HK-2 (cell line): ENCODE measurements around the gene SLC39A12.
"Not testable (repeated sequence)": the region's sequence is repeated elsewhere in the genome, so short reads cannot be mapped to it uniquely, and the experiment has no call there.

Experiments used
- DNase-seq: peaks from one replicate; pipeline ENCODE4 v3.0.0-alpha.2; 2018; ENCODE audit not compliant: unreplicated experiment

SLC39A12 gene

DNA sequence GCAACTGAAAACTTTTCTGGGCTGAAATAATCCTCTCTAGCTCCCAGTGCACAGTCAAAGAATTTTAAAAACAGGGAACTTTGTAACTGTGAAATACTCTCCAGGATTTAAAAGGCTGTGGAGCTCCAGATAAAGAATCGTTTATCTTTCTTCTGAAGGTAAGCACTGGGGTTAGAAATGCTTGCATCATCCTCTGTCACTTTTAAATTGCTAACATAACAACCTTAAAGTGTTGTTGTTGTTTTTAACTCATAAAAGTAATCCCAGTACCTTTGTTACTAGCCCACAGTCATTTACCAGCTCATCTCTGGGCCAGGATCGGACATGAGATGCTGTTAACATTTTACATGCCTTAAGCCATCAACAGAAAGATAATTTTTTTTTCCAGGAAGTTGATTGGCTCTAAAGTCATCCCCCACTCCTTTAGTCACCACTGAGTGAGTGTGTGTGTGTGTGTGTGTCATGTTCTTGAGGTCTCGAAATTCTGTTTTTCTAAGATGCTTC, at the start of gene SLC39A12:
Gene SLC39A12 (plus strand): TSS at position 51 of the 504 bp plus-strand sequence. CDS start 1,359 bp downstream, outside the sequence.
- DNase-seq = no peak

- no peak for DNase-seq
These were observed 47.2 kb upstream of the SLC39A12 start for GRCh38 chr10:17904564-17904963.

DNA sequence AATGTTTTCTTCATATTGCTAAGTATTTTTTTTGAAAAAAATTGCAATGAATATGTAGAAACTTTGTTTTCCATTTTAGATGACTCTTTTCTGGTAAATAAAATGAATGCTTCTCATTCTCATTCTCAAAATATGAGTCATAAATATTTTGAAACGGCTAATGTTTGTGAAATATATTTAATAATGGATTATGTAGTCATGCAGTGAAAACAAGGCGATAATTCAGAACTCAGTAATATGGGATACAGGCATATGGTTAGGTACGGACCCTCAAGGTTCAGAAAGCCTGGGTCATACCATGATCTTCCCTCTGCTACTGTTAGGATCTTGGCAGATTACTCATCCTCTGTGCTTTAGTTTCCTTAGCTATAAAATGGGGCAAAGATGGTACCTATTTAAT, 46.2 kb upstream of the SLC39A12 start:
- no peak for DNase-seq

DNA sequence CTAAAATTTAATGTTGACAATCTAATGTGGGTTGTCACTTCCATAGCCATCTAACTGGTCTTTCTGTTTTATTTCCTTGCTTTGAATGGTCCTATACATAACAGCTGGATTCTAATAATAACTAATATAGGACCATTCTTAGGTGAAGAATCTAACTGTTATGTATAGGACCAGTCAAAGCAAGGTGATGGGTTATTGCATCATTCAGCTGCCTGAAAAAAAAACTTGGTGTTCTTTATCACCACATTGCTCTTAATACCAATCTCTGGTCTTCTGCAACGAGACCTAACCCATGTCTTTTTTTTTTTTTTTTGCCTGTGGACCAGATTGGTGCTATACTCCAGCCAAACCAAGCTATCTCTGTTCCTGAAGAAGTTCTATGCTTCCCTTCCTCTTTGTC, 45.7 kb upstream of the SLC39A12 start:
- no peak for DNase-seq

- no peak for DNase-seq
These were observed 44.1 kb upstream of the SLC39A12 start for GRCh38 chr10:17907641-17908040.

DNA sequence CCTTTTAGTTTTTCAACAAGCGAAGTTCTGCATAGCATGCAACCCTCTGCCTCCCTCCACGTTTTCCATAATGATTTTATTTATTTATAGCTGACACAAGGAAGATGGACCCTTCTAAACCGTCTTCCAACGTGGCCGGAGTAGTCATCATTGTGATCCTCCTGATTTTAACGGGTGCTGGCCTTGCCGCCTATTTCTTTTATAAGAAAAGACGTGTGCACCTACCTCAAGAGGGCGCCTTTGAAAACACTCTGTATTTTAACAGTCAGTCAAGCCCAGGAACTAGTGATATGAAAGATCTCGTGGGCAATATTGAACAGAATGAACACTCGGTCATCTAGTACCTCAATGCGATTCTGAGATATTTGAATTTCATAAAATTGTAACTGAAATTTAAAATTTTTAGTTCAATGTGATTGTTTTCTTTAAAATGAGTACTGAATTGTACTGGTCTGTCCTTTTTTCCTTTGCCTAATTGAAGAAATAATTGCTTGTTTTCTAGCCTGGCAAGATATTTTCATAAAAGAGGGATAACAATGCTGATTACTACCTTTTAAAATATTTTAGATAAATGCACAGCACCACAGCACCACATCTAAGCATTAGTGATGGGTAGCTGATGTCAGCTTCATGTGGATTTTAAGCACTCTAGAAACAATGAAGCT, 41.5 kb upstream of the SLC39A12 start:
- peak; percentile 4 for DNase-seq

DNA sequence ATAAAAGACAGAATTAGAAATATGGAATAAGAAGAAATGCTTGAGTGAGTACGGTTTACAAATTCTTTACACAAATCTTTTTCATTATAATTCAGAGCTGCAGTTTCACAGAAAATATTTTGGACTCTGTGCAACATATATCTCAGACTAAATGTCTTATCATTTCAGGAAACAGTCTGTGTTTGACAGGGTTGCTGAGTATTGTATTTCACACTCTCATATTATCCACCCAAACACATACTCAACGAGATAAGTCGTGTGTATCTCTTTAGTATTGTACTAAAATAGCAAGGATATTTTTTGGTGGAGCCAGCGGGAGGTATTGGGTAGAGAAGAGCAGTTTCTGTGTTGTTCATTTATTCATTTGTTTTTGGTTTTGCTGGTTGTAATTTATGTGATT, 39.0 kb upstream of the SLC39A12 start:
- no peak for DNase-seq

DNA sequence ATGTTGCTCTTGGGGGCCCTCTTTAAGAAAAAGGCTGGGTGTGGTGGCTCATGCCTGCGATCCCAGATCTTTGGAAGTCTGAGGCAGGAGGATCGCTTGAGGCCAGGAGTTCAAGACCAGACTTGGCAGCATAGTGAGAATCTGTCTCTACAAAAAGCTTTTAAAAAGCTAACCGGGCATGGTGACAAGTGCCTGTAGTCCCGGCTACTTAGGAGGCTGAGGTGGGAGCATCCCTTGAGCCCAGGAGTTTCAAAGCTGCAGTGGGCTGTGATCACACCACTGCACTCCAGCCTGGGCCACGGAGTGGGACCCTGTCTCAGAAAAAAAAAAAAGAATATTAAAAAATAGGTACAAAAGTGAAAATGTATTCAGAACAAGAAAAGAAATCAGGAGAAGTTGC, 38.1 kb upstream of the SLC39A12 start:
- DNase-seq = no peak

DNA sequence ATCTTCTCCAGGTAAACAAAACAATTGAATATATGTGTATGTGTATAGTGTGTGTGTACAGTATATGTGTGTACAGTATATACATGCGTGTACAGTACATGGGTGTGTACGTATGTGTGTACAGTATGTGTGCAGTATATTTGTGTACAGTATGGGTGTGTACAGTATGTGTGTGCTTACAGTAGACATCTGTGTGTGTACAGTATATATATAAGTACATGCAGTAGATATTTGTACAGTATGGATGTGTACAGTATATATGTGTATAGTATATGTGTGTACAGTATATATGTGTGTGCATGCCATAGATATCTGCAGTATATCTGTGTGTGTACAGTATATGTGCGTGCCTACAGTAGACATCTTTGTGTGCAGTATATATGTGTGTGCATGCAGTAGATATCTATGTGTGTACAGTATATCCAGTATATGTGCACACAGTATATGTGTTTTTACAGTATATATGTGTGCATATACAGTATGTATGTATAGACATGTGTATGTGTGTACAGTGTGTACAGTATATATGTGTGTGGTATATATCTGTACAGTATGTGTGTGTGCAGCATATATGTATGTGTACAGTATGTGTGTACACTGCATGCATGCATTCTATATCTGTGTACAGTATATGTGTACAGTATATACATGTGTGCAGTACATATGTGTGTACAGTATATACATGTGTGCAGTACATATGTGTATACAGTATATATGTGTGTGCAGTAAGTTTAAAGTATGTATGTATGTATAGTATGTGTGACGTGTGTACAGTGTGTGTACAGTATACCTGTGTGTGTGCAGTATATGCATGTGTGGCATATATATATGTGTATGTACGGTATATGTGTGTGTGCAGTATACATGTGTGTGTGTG, 37.3 kb upstream of the SLC39A12 start:
- DNase-seq = no peak

- no peak for DNase-seq
These were observed 36.5 kb upstream of the SLC39A12 start for GRCh38 chr10:17915181-17915580.

DNA sequence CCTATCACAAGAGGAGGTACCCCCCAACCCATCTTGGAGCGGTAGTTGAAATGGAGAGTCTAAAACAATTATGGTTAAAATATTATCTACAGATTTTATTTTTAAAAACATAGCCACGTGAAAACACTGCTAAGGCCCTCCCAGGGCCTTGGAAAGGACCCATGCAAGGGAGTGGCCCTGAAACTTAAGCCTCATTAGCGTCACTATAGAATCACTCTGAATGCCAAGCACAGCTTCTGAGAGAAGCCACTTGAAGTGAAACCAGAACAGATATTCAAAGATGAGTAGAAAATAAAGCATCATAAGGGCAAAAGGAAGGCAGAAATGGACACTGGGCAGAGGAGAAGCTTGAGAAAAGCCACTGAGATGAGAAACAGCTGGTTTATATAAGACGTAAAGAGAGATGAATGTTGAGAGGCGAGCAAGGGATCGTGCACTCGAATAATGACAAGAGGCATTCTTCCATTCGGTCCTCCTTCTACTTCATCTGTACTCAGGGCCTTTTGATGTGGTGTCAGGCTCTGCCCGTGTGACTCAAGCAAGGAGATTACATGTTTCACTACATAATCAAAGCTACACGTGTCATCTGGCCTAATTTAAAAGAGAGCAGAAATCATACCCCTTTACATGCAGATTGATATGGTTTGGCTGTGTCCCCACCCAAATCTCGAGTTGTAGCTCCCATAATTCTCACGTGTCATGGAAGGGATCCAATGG, 33.4 kb upstream of the SLC39A12 start:
- DNase-seq = no peak

DNA sequence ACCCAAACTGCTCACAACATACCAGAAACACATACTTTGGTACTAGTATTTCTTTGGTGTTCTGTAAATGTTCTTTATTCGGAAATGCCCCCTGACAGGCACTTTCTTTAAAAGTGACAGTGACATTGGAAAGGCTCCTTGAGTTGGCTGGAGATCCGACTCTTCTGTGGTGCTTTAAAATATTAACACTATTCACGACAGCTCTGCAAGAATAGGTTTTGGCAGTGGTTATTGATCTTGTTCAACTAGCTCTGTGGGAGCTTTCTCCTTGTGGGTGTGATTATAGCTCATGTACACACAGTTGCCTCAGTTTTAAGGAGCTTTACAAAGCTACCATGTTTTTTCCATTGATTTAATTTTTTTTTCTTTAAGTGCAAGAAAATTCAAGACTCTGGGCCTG, 30.3 kb upstream of the SLC39A12 start:
- DNase-seq = no peak

- no peak for DNase-seq
These were observed 28.0 kb upstream of the SLC39A12 start for GRCh38 chr10:17923728-17924127.

DNA sequence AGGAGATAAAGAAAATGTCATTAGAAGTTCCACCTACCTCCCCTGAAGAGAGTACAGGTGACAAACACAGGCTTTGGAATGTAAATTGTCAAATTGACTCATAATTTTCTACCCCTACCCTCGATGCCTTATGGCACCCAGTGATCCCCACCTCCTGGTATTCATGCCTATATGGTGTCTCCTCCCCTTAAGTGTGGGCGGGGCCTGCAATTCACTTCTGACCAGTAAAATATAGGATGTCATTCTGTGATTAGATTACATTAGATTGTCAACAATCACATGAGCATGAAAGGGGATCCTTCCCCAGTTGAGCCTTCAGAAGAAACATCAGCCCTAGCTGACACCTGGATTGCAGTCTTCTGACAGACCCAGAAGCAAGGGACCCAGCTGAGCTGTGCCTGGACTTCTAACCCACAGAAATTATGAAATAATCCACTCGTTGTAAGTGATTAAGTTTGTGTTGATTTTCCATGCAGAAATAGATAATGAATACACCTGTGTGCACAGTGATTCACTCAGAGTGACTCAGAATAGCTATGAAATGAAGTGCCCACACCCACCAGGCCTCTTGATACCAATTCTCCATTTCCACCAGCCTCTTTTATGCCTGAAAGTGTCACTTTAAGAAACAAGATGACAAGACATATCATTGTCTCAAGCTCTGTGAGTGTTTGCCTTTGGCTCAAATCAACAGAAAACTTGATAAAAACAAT, 8.5 kb upstream of the SLC39A12 start:
- no peak for DNase-seq

DNA sequence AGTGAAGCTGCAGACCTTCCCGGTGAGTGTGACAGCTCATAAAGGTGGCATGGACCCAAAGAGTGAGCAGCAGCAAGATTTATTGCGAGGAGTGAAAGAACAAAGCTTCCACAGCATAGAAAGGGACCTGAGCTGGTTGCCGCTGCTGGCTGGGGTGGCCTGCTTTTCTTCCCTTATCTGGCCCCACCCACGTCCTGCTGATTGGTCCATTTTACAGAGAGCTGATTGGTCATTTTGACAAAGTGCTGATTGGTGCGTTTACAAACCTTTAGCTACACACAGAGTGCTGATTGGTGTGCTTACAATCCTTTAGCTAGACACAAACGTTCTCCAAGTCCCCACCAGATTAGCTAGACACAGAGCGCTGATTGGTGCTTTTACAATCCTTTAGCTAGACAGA, 1.4 kb upstream of the SLC39A12 start:
- not testable (repeated sequence) for DNase-seq

- DNase-seq = no peak
These were observed 992 bp upstream of the SLC39A12 start for GRCh38 chr10:17950726-17951125.

GRCh38 chr10:17954372-17954771, 2.7 kb downstream of the SLC39A12 start:
- not testable (repeated sequence) for DNase-seq

DNA sequence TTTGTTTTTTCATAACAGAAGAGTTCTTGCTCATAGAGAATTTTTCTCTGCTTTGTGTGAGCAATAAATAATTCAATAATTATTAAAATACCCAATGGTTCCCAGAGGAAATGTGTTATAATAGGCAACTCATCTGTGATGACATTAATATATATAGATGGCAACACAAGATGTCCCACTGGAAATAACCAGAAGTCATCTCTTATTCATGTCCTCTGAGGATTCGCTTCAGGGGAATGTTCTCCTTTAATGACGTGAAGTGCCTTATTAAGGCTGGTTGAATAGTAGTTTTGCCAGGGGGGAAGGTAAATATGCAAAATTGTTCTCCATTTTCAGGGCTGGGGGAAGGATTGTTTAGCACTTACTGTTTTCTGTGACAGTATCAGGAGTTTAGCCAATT, 3.1 kb downstream of the SLC39A12 start:
- DNase-seq = no peak

DNA sequence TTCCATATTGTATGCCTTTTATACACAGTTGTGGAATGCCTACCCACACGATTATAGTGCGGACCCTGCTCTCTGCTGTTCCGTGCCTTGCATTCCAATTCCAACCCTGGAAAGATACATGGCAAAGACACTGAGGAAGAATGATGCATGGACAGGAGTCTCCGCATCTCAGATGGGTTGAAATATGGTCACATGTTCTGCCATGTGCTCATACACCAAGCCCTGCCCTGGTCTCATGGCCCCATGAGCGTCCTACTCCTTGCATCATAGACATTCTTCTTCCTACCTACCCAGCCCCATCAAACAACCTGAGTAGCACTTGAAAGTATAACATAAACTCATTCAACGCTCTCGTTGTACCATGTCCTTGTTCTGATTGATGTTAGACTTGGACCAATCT, 6.3 kb downstream of the SLC39A12 start:
- DNase-seq = no peak

- no peak for DNase-seq
These were observed 8.2 kb downstream of the SLC39A12 start for GRCh38 chr10:17959870-17960269.

- DNase-seq = no peak
These were observed 10.1 kb downstream of the SLC39A12 start for GRCh38 chr10:17961551-17962422.
